OCI-M2 (cell line): ENCODE data around the gene GTF2F1.
"Not testable (repeated sequence)": the region's sequence is repeated elsewhere in the genome, so short reads cannot be mapped to it uniquely, and the experiment has no call there.

Experiments used
- DNase-seq: peaks from one replicate; lab custom pipeline; 2025; ENCODE audit not compliant: unreplicated experiment; lab: John Stamatoyannopoulos, UW

Gene GTF2F1

DNA sequence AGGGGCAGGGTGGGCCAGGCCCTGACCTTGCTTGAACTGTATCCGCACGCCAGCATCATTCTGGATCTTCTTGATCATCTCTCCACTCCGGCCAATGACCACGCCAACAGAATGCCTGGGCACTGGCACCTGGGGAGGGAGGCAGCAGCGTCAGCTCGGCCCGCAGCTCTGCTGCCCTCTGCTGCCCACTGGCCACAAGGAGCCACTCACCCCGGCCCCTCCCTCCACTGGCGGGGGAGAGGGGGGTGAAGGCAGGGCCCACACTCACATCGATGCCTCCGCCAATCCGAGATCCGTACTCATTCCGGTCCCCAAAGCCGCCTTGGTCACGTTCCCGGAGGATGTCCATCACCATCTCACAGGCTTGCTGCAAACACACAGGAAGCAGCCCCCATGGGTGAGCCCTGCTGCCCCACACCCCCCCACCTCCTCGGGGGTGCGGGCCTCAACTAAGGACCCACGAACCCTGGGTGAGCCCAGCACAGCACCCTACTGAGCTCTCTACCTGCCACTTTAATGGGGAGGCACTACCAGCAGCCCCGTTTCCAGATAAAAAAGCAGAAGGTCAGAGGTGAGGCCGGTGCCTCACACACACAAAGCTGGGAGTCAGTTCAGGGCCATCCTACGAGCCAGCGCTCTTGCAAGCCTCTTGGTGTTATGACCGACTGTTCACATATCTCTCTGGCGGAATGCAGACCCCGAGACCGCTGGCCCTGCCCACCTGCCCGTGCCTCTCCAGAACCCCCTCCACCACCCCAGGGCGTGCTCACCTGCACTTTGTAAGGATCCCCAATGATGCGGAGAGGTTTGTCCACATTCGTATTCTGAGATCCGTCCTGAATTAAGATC, 25.0 kb upstream of the GTF2F1 start:
- DNase-seq, result no peak

GRCh38 chr19:6416658-6417405, 23.9 kb upstream of the GTF2F1 start:
- DNase-seq, result no peak

DNA sequence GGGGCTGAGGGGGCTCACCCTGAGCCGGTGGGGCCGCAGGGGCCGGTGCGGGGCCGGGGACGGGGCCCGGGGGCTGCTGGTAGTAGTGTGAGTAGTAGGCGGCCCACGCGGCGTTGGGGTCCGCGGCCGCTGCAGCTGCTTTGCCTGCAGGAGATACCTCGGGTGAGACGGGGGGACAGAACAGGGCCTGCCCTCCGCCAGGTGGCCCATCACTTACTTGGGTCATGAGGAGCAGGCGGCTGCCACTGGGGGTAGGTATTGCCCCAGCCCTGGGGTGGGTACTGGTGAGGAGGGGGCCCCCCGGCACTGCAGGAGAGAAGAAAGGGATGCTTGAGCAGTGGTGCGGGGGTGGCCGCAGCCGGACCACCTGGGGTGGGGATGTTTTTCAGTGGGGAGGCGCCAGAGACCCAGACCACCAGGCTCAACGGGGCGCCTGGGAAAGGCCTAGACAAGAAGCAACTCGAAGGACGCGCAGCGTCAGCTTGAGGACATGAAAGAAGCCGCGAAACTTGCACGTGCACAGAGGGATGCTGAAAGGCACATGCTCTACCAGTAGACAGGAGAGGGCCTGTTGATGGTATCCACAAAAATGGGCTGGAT, 22.7 kb upstream of the GTF2F1 start:
- DNase-seq, result no peak

- DNase-seq, result no peak
Observed at GRCh38 chr19:6414793-6415590, 22.0 kb upstream of the GTF2F1 start.

DNA sequence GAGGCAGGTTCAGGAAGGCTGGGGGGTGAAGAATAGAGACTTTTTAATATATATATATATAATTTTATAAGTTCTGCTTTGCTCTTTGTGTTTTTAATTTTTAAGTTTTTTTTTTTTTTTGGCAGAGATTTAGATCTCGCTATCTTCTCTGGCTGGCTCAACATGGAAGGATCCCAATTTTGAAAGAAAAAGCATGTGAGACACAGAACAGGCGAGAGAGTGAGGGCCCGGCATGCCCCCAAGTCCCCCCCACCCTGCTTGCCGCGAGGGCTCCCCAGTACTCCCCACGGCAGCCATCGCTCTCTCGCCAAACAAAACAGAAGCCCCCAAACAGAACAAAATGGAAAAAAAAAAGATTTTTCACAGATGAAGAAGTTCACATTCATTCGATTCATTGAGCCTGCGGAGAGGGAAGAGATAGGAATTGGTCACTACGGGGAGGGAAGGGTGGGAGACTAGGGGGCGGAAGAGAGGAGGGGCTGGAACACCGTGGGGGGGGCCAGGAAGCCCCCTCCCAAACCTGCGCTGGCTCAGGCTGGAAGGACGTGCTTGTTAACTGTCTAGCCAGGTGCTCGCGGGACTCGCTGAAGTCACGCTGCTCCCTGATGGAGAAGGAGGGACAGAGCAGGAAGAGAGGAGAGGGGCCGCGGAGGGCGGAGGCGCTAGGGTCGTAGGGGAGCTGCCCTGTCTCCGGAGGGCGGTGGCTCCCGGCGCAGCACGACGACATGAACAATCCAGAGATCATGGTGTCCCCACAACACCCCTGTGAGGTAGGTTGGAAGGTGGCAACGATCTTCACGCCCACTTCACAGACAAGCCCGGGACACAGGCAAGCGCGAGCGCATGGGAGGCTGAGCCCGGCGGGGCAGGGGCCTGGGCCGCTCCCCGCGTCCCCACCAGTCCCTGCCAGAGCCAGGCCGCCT, 21.0 kb upstream of the GTF2F1 start:
- no peak for DNase-seq

DNA sequence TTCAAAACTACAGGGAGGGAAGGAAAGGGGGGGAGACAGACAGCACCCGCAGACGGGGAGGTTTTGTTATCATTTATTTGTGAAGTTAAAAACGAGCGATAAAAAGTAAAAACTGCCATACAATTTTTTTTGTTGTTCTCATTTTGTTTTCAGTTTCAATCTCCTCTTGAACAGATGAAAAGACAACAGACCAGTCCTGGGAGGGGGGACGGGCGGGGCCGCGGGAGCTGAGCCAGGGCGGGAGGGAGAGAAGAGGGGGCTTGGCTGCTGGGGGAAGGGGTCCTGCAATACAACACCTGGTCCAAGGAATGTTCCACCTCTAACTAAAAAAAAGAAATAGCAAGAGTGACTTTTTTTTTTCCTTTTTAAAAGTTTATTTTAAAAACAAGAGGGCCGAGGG, 20.3 kb upstream of the GTF2F1 start:
- DNase-seq, result no peak

- no peak for DNase-seq
Observed at GRCh38 chr19:6412447-6413091, 19.6 kb upstream of the GTF2F1 start.

GRCh38 chr19:6412061-6412446, 19.1 kb upstream of the GTF2F1 start:
- DNase-seq, result no peak

GRCh38 chr19:6409346-6409745, 16.4 kb upstream of the GTF2F1 start:
- DNase-seq, result no peak

DNA sequence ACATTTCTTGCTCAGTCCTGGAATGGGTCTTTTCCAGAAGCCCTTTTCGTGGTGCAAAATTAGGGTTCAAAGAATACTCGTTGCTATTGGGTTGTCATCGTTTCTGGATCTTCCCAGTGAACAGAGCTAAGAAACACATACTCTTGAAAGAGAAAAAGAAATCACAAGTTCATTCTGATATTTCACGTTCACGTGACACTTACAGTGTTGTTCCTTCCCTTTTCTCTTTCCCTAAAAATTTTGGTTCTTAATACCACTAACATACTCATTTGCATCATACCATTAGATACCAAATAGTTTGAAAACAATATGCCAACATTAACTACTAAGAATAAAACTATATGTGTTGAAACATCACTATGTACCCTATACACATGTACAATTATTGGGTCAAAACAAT, 13.4 kb upstream of the GTF2F1 start:
- DNase-seq, result no peak

- no peak for DNase-seq
Observed at GRCh38 chr19:6402837-6403608, 10.1 kb upstream of the GTF2F1 start.

DNA sequence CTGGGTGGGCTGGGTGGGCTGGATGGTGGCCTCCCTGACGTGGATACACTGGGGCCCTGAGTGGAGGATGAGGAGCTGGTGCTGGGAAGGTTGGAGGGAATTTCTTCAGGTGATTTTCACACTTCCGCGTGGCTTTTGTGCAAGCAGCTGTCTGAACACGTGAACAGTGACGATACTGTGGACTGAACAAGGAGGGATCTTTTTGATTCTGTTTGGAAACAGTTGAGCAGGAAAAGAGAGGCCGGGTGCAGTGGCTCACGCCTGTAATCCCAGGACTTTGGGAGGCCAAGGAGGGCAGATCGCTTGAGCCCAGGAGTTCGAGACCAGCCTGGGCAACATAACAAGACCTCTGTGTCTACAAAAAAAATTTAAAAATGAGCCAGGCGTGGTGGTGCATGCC, 9.1 kb upstream of the GTF2F1 start:
- no peak for DNase-seq

GRCh38 chr19:6400062-6400944, 7.3 kb upstream of the GTF2F1 start:
- DNase-seq, result not testable (repeated sequence)

- no peak for DNase-seq
Observed at GRCh38 chr19:6396305-6396704, 3.3 kb upstream of the GTF2F1 start.

DNA sequence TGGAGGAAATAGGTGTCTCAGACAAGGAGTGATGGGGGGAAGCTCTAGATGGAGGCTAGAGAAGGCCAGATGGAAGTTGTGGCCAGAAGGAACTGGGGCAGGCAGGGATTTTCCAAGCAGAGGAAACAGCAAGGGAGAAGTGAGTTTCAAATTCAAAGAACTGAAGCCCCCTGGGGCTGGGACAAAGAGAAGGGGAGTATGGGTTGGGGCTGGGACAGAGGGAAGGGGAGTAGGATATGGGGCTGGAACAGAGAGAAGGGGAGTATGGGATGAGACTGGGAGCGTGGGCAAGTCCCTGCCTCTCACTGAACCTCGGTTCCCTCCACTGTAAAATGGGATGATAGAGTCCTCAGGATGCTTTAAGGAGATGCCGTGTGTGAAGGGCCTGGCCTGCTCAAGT, 1.9 kb upstream of the GTF2F1 start:
- DNase-seq, result no peak

- no peak for DNase-seq
Observed at GRCh38 chr19:6393983-6394412, 1.0 kb upstream of the GTF2F1 start.

DNA sequence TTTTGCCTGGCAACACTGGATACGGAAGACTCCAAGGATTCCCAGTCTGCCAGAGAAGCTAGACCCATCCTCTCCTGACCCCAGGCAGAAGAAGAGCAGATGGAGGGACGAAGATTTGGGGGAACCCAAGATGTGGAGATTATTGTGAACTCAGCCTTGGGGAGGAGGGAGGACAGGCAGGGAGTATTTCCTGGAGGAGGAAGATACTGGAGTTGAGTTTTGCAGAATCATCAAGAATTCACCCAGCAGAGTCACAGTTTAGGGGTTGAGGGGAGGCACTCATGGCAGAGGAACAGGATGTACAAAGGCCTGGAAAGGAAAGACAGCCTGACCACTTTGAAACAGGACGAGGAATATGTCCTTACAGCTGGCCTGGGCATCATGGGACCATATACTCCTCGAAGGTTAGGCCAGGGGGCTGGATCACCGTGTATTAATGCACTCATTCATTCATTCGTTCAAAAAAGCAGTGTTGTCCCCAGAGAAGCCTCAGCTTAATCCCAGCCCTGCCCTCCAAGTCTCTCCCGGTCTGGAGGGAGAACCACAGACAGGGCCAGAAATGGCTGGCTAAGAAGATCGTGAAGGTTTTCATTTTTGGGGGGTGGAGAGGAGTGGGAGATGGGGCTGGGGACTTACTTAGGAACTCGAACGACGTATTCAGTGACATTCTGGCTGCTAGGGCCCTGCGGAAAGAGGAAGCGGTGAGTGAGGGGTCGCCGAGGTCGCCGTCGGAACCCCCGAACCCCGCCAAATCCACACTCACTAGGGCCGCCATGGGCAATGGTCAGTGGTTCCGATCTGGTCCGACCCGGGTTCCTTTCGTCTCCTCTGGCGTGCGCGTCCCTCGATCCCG, 517 bp downstream of the GTF2F1 start:
- DNase-seq, result no peak
